HCT116 (cell line): ENCODE results near the gene STXBP3. TPM values are rescaled to one million over a fixed set of nuclear protein-coding genes. Genes with fewer than 3 reads are reported as not detected.
A peak's percentile ranks its signal among the peaks of the same experiment; 100 is the strongest.

Experiments
- ATAC-seq: fragments of 200-7000 bp; cut with Tn5 transposase; 2 replicates; pipeline ENCODE4 v1.9.1; 2020; ENCODE audit warnings: mild to moderate bottlenecking, moderate library complexity
- BruUV-seq: library from RNA; stranded (reverse); fragments of 400-500 nt; replicated peaks from 2 replicates; lab custom pipeline; 2021; lab: Mats Ljungman, UMichigan
- CTCF ChIA-PET: fragments of 300-600 bp; sonication (Branson Sonifier 250); formaldehyde crosslinking; loops from one replicate; lab custom pipeline; 2021; ENCODE audit warnings: antibody characterized with exemption; lab: Charles Lee
- POLR2A ChIA-PET: fragments of 300-600, 350-600 bp; sonication (Branson Sonifier 250); formaldehyde crosslinking; loops from one replicate; lab custom pipeline; 2021; ENCODE audit warnings: antibody characterized with exemption; lab: Charles Lee
- RAD21 ChIA-PET, 2 experiments: fragments of 300-600 bp; sonication (Branson Sonifier 250); formaldehyde crosslinking; loops; one replicate each; lab custom pipeline; 2023; ENCODE audit warnings: low total read pairs in 2 of 2; ENCODE audit not compliant: uncharacterized antibody in 2 of 2, unreplicated experiment in 2 of 2, low non-redundant PET in 1 of 2; lab: Charles Lee
- DNase-seq: peaks from one replicate; pipeline ENCODE4 v3.0.0-alpha.2; 2010; ENCODE audit warnings: low read depth, low spot score
- H2AFZ ChIP-seq: fragments of 200-600 bp; shearing (Covaris generic), sonication (generic); 2 replicates; pipeline ENCODE4 v1.6.1; 2017; ENCODE audit warnings: low read depth, mixed run types, mixed read lengths, antibody characterized with exemption, low read length; ENCODE audit not compliant: poor library complexity, severe bottlenecking
- H3K27ac ChIP-seq: 2 replicates; pipeline ENCODE4 v1.5.1; 2012; ENCODE audit warnings: low read depth, low read length
- H3K27me3 ChIP-seq: fragments of 200-600 bp; sonication (generic); 2 replicates; pipeline ENCODE4 v1.6.1; 2016; ENCODE audit warnings: mixed run types, low read length, mixed read lengths; ENCODE audit not compliant: insufficient read depth
- H3K36me3 ChIP-seq, 2 experiments: fragments of 200-500 bp in 1 of 2; fragments of 200-600 bp in 1 of 2; sonication (Bioruptor generic) in 1 of 2; sonication (generic) in 1 of 2; 2 replicates each; pipeline versions ENCODE4 v1.5.1 to v1.6.1; 2014 to 2016; ENCODE audit warnings: low read length in 2 of 2, inconsistent platforms in 1 of 2, mixed read lengths in 1 of 2, mixed run types in 1 of 2; ENCODE audit not compliant: insufficient read depth in 2 of 2, control insufficient read depth in 1 of 2
- H3K4me1 ChIP-seq, 2 experiments: fragments of 200-600 bp in 1 of 2; sonication (generic) in 1 of 2; 2 replicates each; pipeline versions ENCODE4 v1.5.1 to v1.6.1; 2012 to 2017; ENCODE audit warnings: low read length in 2 of 2, inconsistent platforms in 1 of 2, mild to moderate bottlenecking in 1 of 2, mixed read lengths in 1 of 2, mixed run types in 1 of 2, moderate library complexity in 1 of 2; ENCODE audit not compliant: insufficient read depth in 2 of 2, control insufficient read depth in 1 of 2
- H3K4me2 ChIP-seq: fragments of 200-600 bp; sonication (generic); 2 replicates; pipeline ENCODE4 v1.6.1; 2017; ENCODE audit warnings: mixed run types, low read length, mixed read lengths
- H3K4me3 ChIP-seq, 2 experiments: fragments of 200-600 bp in 1 of 2; sonication (generic) in 1 of 2; replicated peaks in 1 of 2; 2 replicates each; pipeline ENCODE4 v1.5.1; 2011 to 2016; ENCODE audit warnings: low read length in 2 of 2, control low read depth in 1 of 2, low read depth in 1 of 2, mild to moderate bottlenecking in 1 of 2, mixed read lengths in 1 of 2, mixed run types in 1 of 2
- H3K79me2 ChIP-seq: fragments of 200-600 bp; sonication (generic); 2 replicates; pipeline ENCODE4 v1.6.1; 2017; ENCODE audit warnings: mild to moderate bottlenecking, mixed run types, low read length, moderate library complexity, mixed read lengths; ENCODE audit not compliant: insufficient read depth
- H3K9ac ChIP-seq: fragments of 200-600 bp; sonication (generic); 2 replicates; pipeline ENCODE4 v1.6.1; 2016; ENCODE audit warnings: low read length, mixed read lengths
- H3K9me2 ChIP-seq: fragments of 200-600 bp; sonication (generic), shearing (Covaris generic); 2 replicates; pipeline ENCODE4 v1.6.1; 2017; ENCODE audit warnings: mixed run types, mild to moderate bottlenecking, moderate library complexity; ENCODE audit not compliant: insufficient read depth
- H3K9me3 ChIP-seq, 2 experiments: fragments of 200-500 bp in 1 of 2; fragments of 200-600 bp in 1 of 2; sonication (Bioruptor generic) in 1 of 2; sonication (generic) in 1 of 2; 2 replicates each; pipeline ENCODE4 v1.6.1; 2014 to 2017; ENCODE audit warnings: low read length in 2 of 2, mixed read lengths in 2 of 2, inconsistent platforms in 1 of 2, low read depth in 1 of 2, mild to moderate bottlenecking in 1 of 2, mixed run types in 1 of 2, moderate library complexity in 1 of 2; ENCODE audit not compliant: control insufficient read depth in 1 of 2, insufficient read depth in 1 of 2
- H4K20me1 ChIP-seq: fragments of 200-600 bp; sonication (generic), shearing (Covaris generic); 2 replicates; pipeline ENCODE4 v1.6.1; 2017; ENCODE audit warnings: mixed run types, mild to moderate bottlenecking, moderate library complexity; ENCODE audit not compliant: insufficient read depth
- CBX3 ChIP-seq: IDR thresholded peaks from 2 replicates; pipeline ENCODE4 v1.6.1; 2012; ENCODE audit warnings: low read depth
- CEBPB ChIP-seq: IDR thresholded peaks from 2 replicates; pipeline ENCODE4 v1.6.1; 2012; ENCODE audit warnings: low read depth
- EGR1 ChIP-seq: IDR thresholded peaks from 2 replicates; pipeline ENCODE4 v1.6.1; 2012; ENCODE audit warnings: low read depth
- ELF1 ChIP-seq: IDR thresholded peaks from 2 replicates; pipeline ENCODE4 v1.6.1; 2012; ENCODE audit warnings: low read depth, borderline replicate concordance
- EZH2 ChIP-seq: fragments of 200-600 bp; sonication (generic); IDR thresholded peaks from 2 replicates; pipeline ENCODE4 v1.6.1; 2017; ENCODE audit warnings: antibody characterized with exemption, mixed run types
- EZH2phosphoT487 ChIP-seq: fragments of 200-600 bp; IDR thresholded peaks from 2 replicates; pipeline ENCODE4 v1.6.1; 2018; ENCODE audit warnings: antibody characterized with exemption, borderline replicate concordance
- POLR2A ChIP-seq: IDR thresholded peaks from 2 replicates; pipeline ENCODE4 v1.7.0; 2011; ENCODE audit warnings: borderline replicate concordance; ENCODE audit not compliant: insufficient read depth, insufficient read length; ENCODE audit errors: extremely low read depth
- POLR2AphosphoS5 ChIP-seq: IDR thresholded peaks from 2 replicates; pipeline ENCODE4 v1.6.1; 2011; ENCODE audit warnings: mild to moderate bottlenecking, low read depth, low read length, moderate library complexity
- SIN3A ChIP-seq: IDR thresholded peaks from 2 replicates; pipeline ENCODE4 v1.6.1; 2012; ENCODE audit warnings: low read depth
- SP1 ChIP-seq: IDR thresholded peaks from 2 replicates; pipeline ENCODE4 v1.6.1; 2012; ENCODE audit warnings: low read depth
- TCF7L2 ChIP-seq: IDR thresholded peaks from 2 replicates; pipeline ENCODE4 v1.7.0; 2011; ENCODE audit warnings: borderline replicate concordance, inconsistent platforms; ENCODE audit not compliant: insufficient read depth, insufficient read length; ENCODE audit errors: extremely low read depth
- YY1 ChIP-seq: IDR thresholded peaks from 2 replicates; pipeline ENCODE4 v1.6.1; 2011; ENCODE audit warnings: low read length, low read depth, moderate library complexity, mild to moderate bottlenecking; ENCODE audit not compliant: insufficient replicate concordance; ENCODE audit errors: extremely low read depth
- ZNF274 ChIP-seq: fragments of 200-500 bp; sonication (Bioruptor generic); IDR thresholded peaks from 2 replicates; pipeline ENCODE4 v1.6.1; 2014; ENCODE audit warnings: mild to moderate bottlenecking, low read depth, low read length, inconsistent platforms
- intact Hi-C: fragments of 100-400 bp; cut with micrococcal nuclease; formaldehyde crosslinking; loops from 2 replicates; pipeline ENCODE4 v1.10.0; 2022
- total RNA-seq: library from RNA; stranded (reverse); gene quantifications from one replicate; pipeline ENCODE4 v1.2.1, GENCODE V29; 2021; ENCODE audit not compliant: unreplicated experiment
- TF ChIP-seq, protein P1 (sequence below), 3 experiments: fragments of 200-600 bp in 1 of 3; sonication (generic) in 1 of 3; IDR thresholded peaks in 2 of 3; conservative IDR thresholded peaks in 1 of 3; 2 replicates each; pipeline ENCODE4 v1.5.1; 2012 to 2017; ENCODE audit warnings: low read depth in 2 of 3, low read length in 2 of 3, antibody characterized with exemption in 1 of 3, borderline replicate concordance in 1 of 3, control low read depth in 1 of 3, mild to moderate bottlenecking in 1 of 3, mixed read lengths in 1 of 3, mixed run types in 1 of 3, moderate library complexity in 1 of 3; ENCODE audit not compliant: insufficient read depth in 1 of 3
- TF ChIP-seq, protein P2 (sequence below): IDR thresholded peaks from 2 replicates; pipeline ENCODE4 v1.6.1; 2012; ENCODE audit warnings: low read depth
- TF ChIP-seq, protein P3 (sequence below): IDR thresholded peaks from 2 replicates; pipeline ENCODE4 v1.6.1; 2012
- TF ChIP-seq, protein P4 (sequence below): IDR thresholded peaks from 2 replicates; pipeline ENCODE4 v1.6.1; 2011; ENCODE audit warnings: mild to moderate bottlenecking, low read length, moderate library complexity; ENCODE audit not compliant: insufficient replicate concordance; ENCODE audit errors: extremely low read depth
- TF ChIP-seq, protein P5 (sequence below): IDR thresholded peaks from 2 replicates; pipeline ENCODE4 v1.6.1; 2012

Gene STXBP3
- total RNA-seq, 1 experiment from 2014 or later: 22.6 TPM

DNA sequence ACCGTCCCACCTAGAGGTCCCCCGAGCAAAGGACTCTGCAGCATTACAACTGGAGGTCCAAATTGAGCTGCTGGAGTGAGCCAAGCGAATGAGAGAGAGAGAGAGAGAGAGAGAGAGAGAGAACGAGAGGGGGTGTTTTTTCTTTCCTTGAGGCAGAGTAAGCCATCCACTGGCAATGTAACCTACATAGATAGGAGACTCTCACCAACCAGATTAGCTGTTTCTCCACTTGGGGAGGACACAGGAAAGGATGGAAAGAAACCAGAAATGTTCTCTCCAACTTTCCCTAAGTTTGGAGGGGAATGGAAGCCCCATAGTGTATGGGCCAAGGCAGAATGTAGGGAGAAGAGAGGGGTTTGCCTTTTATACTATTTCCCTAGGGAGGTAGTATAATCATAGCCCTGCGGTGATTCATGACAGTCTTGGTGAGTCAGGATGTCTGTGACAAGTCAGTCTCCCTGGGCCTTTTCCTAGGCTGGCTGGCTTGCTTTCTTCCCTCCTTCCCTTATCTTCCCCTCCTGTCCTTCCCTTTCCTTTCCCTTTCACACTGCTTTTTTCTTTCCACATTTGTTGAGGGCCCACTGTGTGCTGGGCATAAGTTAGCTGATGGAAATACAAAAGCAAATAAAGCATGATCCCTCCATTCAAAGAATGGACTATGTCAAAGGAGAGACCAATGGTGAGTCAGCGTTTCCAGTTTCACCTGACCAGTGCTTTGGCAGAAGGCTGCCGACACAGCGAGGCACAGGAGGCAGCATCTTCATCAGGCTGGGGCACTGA lies 26.6 kb upstream of the STXBP3 start:
- no peaks in the 10 kb centered on the region for H3K27me3 ChIP-seq
- H3K9ac ChIP-seq: peak overlapping the region; percentile 41
- H3K27ac ChIP-seq: peak overlapping the region; percentile 11; the same call in 1 of the 2 replicates
- BruUV-seq: no TSS peak
- peak overlapping the region; percentile 75 for H3K4me2 ChIP-seq
- intact Hi-C loops: no loop called here
- H2AFZ ChIP-seq: peak overlapping the region; percentile 49
- DNase-seq: peak; percentile 65
- no peaks in the 10 kb centered on the region for H3K9me3 ChIP-seq
- ChIA-PET POLR2A (no interaction called here), CTCF (no interaction called here), RAD21 (interaction anchor here in 1 of 2 experiments (0.8 kb wide), 1 partner anchor 27 kb away, joined by 3 read pairs; the partner anchor contains the start of gene STXBP3)
- H3K79me2 ChIP-seq: no peaks in the 10 kb centered on the region
- H3K4me3 ChIP-seq: peak overlapping the region in 1 of 2 experiments; percentile 39; a peak in 2 of 4 replicates
- no peaks in the 10 kb centered on the region for H3K36me3 ChIP-seq
- no peaks in the 10 kb centered on the region for H3K9me2 ChIP-seq
- H3K4me1 ChIP-seq: peaks cover 5 to 24% of the 10 kb centered on the region in 2 experiments
- ATAC-seq: peak; percentile 92
- no peaks in the 10 kb centered on the region for H4K20me1 ChIP-seq
- TF ChIP-seq, protein P1, sequence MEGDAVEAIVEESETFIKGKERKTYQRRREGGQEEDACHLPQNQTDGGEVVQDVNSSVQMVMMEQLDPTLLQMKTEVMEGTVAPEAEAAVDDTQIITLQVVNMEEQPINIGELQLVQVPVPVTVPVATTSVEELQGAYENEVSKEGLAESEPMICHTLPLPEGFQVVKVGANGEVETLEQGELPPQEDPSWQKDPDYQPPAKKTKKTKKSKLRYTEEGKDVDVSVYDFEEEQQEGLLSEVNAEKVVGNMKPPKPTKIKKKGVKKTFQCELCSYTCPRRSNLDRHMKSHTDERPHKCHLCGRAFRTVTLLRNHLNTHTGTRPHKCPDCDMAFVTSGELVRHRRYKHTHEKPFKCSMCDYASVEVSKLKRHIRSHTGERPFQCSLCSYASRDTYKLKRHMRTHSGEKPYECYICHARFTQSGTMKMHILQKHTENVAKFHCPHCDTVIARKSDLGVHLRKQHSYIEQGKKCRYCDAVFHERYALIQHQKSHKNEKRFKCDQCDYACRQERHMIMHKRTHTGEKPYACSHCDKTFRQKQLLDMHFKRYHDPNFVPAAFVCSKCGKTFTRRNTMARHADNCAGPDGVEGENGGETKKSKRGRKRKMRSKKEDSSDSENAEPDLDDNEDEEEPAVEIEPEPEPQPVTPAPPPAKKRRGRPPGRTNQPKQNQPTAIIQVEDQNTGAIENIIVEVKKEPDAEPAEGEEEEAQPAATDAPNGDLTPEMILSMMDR (IDR thresholded peaks at IDR 0.05 in 2 of 3, conservative IDR thresholded peaks at IDR 0.05 in 1 of 3; ENCODE audit: borderline replicate concordance in 1 of 3, insufficient read depth in 1 of 3, low read depth in 2 of 3, low read length in 2 of 3): no peak
- peak; percentile 59; the same call in 1 of the 2 replicates for TF ChIP-seq SP1
- no peak for TF ChIP-seq EZH2phosphoT487
- TF ChIP-seq, protein P2, sequence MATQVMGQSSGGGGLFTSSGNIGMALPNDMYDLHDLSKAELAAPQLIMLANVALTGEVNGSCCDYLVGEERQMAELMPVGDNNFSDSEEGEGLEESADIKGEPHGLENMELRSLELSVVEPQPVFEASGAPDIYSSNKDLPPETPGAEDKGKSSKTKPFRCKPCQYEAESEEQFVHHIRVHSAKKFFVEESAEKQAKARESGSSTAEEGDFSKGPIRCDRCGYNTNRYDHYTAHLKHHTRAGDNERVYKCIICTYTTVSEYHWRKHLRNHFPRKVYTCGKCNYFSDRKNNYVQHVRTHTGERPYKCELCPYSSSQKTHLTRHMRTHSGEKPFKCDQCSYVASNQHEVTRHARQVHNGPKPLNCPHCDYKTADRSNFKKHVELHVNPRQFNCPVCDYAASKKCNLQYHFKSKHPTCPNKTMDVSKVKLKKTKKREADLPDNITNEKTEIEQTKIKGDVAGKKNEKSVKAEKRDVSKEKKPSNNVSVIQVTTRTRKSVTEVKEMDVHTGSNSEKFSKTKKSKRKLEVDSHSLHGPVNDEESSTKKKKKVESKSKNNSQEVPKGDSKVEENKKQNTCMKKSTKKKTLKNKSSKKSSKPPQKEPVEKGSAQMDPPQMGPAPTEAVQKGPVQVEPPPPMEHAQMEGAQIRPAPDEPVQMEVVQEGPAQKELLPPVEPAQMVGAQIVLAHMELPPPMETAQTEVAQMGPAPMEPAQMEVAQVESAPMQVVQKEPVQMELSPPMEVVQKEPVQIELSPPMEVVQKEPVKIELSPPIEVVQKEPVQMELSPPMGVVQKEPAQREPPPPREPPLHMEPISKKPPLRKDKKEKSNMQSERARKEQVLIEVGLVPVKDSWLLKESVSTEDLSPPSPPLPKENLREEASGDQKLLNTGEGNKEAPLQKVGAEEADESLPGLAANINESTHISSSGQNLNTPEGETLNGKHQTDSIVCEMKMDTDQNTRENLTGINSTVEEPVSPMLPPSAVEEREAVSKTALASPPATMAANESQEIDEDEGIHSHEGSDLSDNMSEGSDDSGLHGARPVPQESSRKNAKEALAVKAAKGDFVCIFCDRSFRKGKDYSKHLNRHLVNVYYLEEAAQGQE: no peak
- TF ChIP-seq TCF7L2: peak; percentile 34
- no peak for TF ChIP-seq CBX3
- no peak for TF ChIP-seq YY1
- TF ChIP-seq CEBPB: no peak
- no peak for TF ChIP-seq POLR2A
- no peak for TF ChIP-seq EZH2
- no peak for TF ChIP-seq ELF1
- no peak for TF ChIP-seq EGR1
- TF ChIP-seq, protein P3, sequence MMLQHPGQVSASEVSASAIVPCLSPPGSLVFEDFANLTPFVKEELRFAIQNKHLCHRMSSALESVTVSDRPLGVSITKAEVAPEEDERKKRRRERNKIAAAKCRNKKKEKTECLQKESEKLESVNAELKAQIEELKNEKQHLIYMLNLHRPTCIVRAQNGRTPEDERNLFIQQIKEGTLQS: no peak
- no peak for TF ChIP-seq ZNF274
- TF ChIP-seq SIN3A: no peak
- TF ChIP-seq, protein P4, sequence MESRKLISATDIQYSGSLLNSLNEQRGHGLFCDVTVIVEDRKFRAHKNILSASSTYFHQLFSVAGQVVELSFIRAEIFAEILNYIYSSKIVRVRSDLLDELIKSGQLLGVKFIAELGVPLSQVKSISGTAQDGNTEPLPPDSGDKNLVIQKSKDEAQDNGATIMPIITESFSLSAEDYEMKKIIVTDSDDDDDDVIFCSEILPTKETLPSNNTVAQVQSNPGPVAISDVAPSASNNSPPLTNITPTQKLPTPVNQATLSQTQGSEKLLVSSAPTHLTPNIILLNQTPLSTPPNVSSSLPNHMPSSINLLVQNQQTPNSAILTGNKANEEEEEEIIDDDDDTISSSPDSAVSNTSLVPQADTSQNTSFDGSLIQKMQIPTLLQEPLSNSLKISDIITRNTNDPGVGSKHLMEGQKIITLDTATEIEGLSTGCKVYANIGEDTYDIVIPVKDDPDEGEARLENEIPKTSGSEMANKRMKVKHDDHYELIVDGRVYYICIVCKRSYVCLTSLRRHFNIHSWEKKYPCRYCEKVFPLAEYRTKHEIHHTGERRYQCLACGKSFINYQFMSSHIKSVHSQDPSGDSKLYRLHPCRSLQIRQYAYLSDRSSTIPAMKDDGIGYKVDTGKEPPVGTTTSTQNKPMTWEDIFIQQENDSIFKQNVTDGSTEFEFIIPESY: no peak
- TF ChIP-seq, protein P5, sequence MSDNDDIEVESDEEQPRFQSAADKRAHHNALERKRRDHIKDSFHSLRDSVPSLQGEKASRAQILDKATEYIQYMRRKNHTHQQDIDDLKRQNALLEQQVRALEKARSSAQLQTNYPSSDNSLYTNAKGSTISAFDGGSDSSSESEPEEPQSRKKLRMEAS: peak; percentile 55; the same call in 1 of the 2 replicates
- TF ChIP-seq POLR2AphosphoS5: no peak
